ENCODE data around the gene MYH6. TPM values are rescaled to one million over a fixed set of nuclear protein-coding genes. Genes with fewer than 3 reads are reported as not detected.
"Not testable (repeated sequence)": the region's sequence is repeated elsewhere in the genome, so short reads cannot be mapped to it uniquely, and the experiment has no call there.

The MYH6 gene
- total and polyA plus RNA-seq, 2 experiments from 2014 or later, result 2,795 to 8,484 TPM

DNA sequence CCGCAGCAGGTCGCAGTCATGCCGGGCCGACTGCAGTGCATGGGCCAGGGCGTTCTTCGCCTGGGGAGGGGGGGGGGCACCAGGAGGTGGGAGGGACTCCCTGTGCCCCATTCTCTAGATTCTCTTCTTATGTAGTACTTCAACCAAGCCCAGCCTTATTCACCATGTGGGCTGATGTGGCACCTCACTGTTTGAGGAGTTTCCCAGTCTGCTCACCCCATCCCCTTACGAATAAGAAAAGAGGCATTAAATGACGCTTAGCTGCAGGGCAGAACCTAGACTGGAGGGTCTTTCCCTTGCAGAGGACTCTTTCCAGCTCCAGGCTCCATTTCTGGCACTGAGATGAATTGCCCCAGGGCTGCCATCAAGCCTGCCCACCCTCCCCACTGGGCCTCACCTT is 19.1 kb downstream of the MYH6 start:
- no peak overlapping the region for H3K4me3 ChIP-seq

DNA sequence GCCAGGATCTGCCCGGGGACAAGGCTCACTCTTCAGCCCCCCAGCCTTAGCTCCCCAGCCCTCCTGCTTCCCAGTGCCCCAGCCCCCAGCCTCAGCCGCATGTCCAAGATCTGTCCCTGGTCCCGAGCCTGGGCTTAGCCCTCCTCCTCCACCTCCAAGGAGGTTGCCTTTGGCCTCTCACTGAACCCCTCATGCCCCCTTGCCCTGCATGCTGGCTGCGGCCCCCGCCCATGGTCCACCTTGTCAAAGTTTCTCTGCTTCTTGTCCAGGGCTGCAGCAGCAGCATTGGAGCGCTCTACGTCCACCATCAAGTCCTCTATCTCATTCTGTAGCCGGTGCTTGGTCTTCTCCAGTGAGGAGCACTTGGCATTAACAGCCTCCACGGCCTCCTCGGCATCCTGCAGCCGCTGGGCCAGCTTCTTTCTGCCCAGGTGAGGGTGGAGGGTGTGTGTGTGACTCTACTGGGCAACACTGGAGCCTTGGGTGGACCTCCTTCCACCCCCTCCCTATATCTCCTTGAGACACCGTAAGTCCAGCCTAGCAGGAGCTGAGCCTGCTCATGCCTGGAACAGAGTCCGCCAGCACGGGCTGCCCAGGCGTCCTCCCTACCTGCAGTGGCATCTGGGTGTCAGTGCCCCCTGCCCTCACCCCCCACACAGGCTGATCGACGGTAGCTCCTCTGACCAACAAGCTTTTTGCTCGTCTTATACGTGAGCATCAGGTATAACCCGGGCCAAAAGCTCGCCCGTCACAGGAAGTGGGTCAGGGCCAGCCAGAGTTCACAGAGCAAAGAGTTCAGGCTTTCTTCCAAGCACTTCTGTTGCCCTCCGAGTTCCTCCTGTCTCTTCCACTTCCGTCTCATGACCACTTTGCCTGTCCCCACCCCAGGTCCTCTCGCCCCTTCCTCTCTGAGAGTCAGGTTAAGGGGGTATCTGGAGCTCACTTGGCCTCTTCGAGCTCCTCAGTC is 19.9 kb downstream of the MYH6 start:
- Histone ChIP-seq H3K27me3 (no peaks in the 10 kb centered on the region), H3K9me3 (ENCODE audit: low read depth) (no peaks in the 10 kb centered on the region), H3K4me1 (ENCODE audit: low read depth) (no peaks in the 10 kb centered on the region), H3K36me3 (peaks cover 96% of the 10 kb centered on the region), H3K27ac (peak overlapping the region; percentile 86), H3K4me3 (no peak overlapping the region)
- no peak for TF ChIP-seq CTCF (IDR thresholded peaks at IDR 0.05; ENCODE audit: low read depth, low read length)
- DNase-seq (ENCODE audit: low read depth in 1 of 2, low spot score in 1 of 2), result no peak

More for the DNA sequence above, 19.1 kb downstream of the MYH6 start:
- TF ChIP-seq CTCF (IDR thresholded peaks at IDR 0.05; ENCODE audit: low read depth, low read length), result no peak
- H3K4me1 ChIP-seq (ENCODE audit: low read depth), result no peaks in the 10 kb centered on the region
- no peaks in the 10 kb centered on the region for H3K9me3 ChIP-seq (ENCODE audit: low read depth)
- H3K27ac ChIP-seq, result peak overlapping the region; percentile 86
- H3K36me3 ChIP-seq, result peaks cover 96% of the 10 kb centered on the region
- no peak for DNase-seq (ENCODE audit: low read depth in 1 of 2, low spot score in 1 of 2)
- H3K27me3 ChIP-seq, result no peaks in the 10 kb centered on the region

DNA sequence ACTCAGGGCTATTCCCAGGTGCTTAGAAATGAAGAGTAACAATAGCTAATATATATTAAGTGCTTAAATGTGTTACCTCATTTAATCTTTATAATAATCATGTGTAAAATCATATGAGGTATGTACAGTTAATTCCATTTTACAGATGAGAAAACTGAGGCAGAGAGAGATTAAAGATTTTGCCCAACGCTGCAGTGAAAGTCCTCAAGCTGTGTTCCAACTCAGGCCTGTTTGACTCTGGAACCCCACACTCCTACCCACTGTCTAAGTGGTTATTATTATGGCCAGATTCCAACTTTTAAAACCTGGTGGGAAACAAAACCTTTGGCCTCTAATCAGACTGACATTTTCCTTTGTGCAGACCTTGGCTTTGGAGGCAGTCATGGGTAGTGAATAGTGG is 21.1 kb downstream of the MYH6 start:
- no peak for TF ChIP-seq CTCF (IDR thresholded peaks at IDR 0.05; ENCODE audit: low read depth, low read length)
- Histone ChIP-seq H3K36me3 (peaks cover 96% of the 10 kb centered on the region), H3K4me1 (ENCODE audit: low read depth) (no peaks in the 10 kb centered on the region), H3K4me3 (no peak overlapping the region), H3K9me3 (ENCODE audit: low read depth) (no peaks in the 10 kb centered on the region), H3K27ac (peak overlapping the region; percentile 86), H3K27me3 (no peaks in the 10 kb centered on the region)
- no peak for DNase-seq (ENCODE audit: low read depth in 1 of 2, low spot score in 1 of 2)

GRCh38 chr14:23386266-23386657 is 21.8 kb downstream of the MYH6 start:
- H3K4me1 ChIP-seq (ENCODE audit: low read depth); DNase-seq (ENCODE audit: low read depth in 1 of 2, low spot score in 1 of 2); H3K27me3 ChIP-seq; H3K9me3 ChIP-seq (ENCODE audit: low read depth); H3K4me3 ChIP-seq: not testable (repeated sequence)
- Histone ChIP-seq H3K36me3 (peaks cover 96% of the 10 kb centered on the region), H3K27ac (peak overlapping the region; percentile 86)

- DNase-seq (ENCODE audit: low read depth in 1 of 2, low spot score in 1 of 2), result no peak
- Histone ChIP-seq H3K9me3 (ENCODE audit: low read depth) (no peaks in the 10 kb centered on the region), H3K4me3 (no peak overlapping the region), H3K4me1 (ENCODE audit: low read depth) (no peaks in the 10 kb centered on the region), H3K27me3 (no peaks in the 10 kb centered on the region), H3K27ac (peak overlapping the region; percentile 86), H3K36me3 (peaks cover 96% of the 10 kb centered on the region)
- TF ChIP-seq CTCF (IDR thresholded peaks at IDR 0.05; ENCODE audit: low read depth, low read length), result no peak
Measured at GRCh38 chr14:23385642-23386265, 22.3 kb downstream of the MYH6 start.

GRCh38 chr14:23385244-23385641 is 22.8 kb downstream of the MYH6 start:
- Histone ChIP-seq H3K27ac (peak overlapping the region; percentile 86), H3K4me3 (no peak overlapping the region), H3K27me3 (no peaks in the 10 kb centered on the region), H3K36me3 (peaks cover 94% of the 10 kb centered on the region), H3K9me3 (ENCODE audit: low read depth) (no peaks in the 10 kb centered on the region), H3K4me1 (ENCODE audit: low read depth) (no peaks in the 10 kb centered on the region)
- no peak for TF ChIP-seq CTCF (IDR thresholded peaks at IDR 0.05; ENCODE audit: low read depth, low read length)
- DNase-seq (ENCODE audit: low read depth in 1 of 2, low spot score in 1 of 2), result no peak

All from cardiac muscle cell (in vitro differentiated cells and primary cell).